ENCODE data around the gene SLC10A1. TPM values are rescaled to one million over a fixed set of nuclear protein-coding genes. Genes with fewer than 3 reads are reported as not detected.

Gene SLC10A1
- total RNA-seq, 1 experiment from 2014 or later = not detected

DNA sequence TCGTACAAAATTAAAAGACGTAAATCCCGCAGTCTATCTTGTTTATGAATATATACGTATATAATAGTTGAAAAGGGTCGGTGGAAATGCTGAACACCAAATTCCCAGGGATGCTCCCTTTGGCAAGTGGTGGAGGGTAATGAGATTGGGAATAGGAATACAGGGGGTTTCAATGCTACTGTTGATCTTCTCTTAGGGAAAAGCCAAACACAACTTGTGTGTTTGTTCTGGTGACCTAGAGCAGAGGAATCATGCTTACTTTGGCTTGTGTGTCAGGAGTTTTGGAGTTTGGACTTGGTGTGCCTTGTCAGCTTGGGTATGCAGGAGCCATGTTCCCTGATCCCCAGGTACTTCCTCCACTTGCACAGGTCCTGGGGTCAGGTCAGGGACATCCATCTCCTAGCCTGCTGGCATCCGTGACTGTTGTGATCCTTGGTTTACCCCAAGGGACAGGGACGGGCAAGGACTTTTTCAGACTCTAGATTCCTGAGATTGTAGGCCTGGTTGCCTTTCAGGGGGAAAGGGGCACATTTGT lies 4.1 kb downstream of the SLC10A1 start:
- ATAC-seq (no peak), DNase-seq (ENCODE audit: low read depth, low spot score) (no peak)
- ChIA-PET POLR2A (no interaction called here), CTCF (no interaction called here), RAD21 (ENCODE audit: low non-redundant PET in 1 of 2, low total read pairs in 2 of 2, uncharacterized antibody in 2 of 2, unreplicated experiment in 2 of 2) (no interaction called here)
- Histone ChIP-seq H4K20me1 (ENCODE audit: insufficient read depth) (no peaks in the 10 kb centered on the region), H3K4me1 (ENCODE audit: control insufficient read depth in 1 of 2, insufficient read depth in 2 of 2, low read length in 2 of 2) (no peaks in the 10 kb centered on the region), H3K4me3 (replicated peaks in 1 of 2; ENCODE audit: low read depth in 1 of 2, low read length in 2 of 2) (no peak overlapping the region), H3K4me2 (ENCODE audit: low read length) (no peak overlapping the region), H3K36me3 (ENCODE audit: control insufficient read depth in 1 of 2, insufficient read depth in 2 of 2, low read length in 2 of 2) (no peaks in the 10 kb centered on the region), H3K79me2 (ENCODE audit: insufficient read depth, low read length) (no peaks in the 10 kb centered on the region), H3K9me2 (ENCODE audit: insufficient read depth) (no peaks in the 10 kb centered on the region), H3K27ac (ENCODE audit: low read depth, low read length) (no peak overlapping the region), H3K9me3 (ENCODE audit: control insufficient read depth in 1 of 2, insufficient read depth in 1 of 2, low read depth in 1 of 2, low read length in 2 of 2) (no peaks in the 10 kb centered on the region), H3K27me3 (ENCODE audit: insufficient read depth, low read length) (0 out of 2 replicates have a peak, but pooled peaks cover 4% of the 10 kb centered on the region), H2AFZ (ENCODE audit: low read depth, low read length, poor library complexity, severe bottlenecking) (no peak overlapping the region), H3K9ac (ENCODE audit: low read length) (no peak overlapping the region)
- no TSS peak for BruUV-seq (replicated peaks)
- TF ChIP-seq, protein P1, sequence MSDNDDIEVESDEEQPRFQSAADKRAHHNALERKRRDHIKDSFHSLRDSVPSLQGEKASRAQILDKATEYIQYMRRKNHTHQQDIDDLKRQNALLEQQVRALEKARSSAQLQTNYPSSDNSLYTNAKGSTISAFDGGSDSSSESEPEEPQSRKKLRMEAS (IDR thresholded peaks at IDR 0.05) = no peak
- TF ChIP-seq EGR1 (IDR thresholded peaks at IDR 0.05; ENCODE audit: low read depth) = no peak
- TF ChIP-seq YY1 (IDR thresholded peaks at IDR 0.05; ENCODE audit: extremely low read depth, insufficient replicate concordance, low read depth, low read length) = no peak
- intact Hi-C loops (cut with micrococcal nuclease) = no loop called here

DNA sequence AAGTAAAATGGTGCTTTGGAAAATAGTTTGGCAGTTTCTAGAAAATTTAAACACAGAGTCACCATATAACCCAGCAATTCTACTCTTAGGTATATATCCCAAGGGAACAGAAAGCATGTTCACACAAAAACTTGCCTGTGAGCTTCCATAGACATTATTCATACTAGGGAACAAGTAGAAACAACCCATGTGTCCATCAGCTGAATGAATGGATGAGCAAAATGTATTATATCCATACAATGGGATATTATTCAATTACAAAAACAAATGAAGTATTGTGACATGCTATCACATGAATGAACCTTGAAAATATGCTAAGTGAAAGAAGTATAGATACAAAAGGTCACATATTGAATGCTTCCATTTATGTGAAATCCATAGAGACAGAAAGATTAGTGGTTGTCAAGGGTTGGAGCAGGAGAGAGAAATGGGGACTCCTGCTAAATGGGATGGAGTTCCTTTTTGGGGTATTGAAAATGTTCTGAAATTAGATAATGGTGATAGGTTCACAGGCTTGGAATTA lies 7.9 kb downstream of the SLC10A1 start:
- RAD21 ChIA-PET (ENCODE audit: low non-redundant PET in 1 of 2, low total read pairs in 2 of 2, uncharacterized antibody in 2 of 2, unreplicated experiment in 2 of 2) = no interaction called here
- Histone ChIP-seq H3K79me2 (ENCODE audit: insufficient read depth, low read length) (no peaks in the 10 kb centered on the region), H3K4me1 (ENCODE audit: control insufficient read depth in 1 of 2, insufficient read depth in 2 of 2, low read length in 2 of 2) (no peaks in the 10 kb centered on the region), H3K4me3 (replicated peaks in 1 of 2; ENCODE audit: low read depth in 1 of 2, low read length in 2 of 2) (no peak overlapping the region), H3K4me2 (ENCODE audit: low read length) (no peak overlapping the region), H4K20me1 (ENCODE audit: insufficient read depth) (no peaks in the 10 kb centered on the region), H3K9ac (ENCODE audit: low read length) (no peak overlapping the region), H3K27ac (ENCODE audit: low read depth, low read length) (no peak overlapping the region), H3K36me3 (ENCODE audit: control insufficient read depth in 1 of 2, insufficient read depth in 2 of 2, low read length in 2 of 2) (no peaks in the 10 kb centered on the region), H3K27me3 (ENCODE audit: insufficient read depth, low read length) (no peaks in the 10 kb centered on the region), H2AFZ (ENCODE audit: low read depth, low read length, poor library complexity, severe bottlenecking) (no peak overlapping the region), H3K9me3 (ENCODE audit: control insufficient read depth in 1 of 2, insufficient read depth in 1 of 2, low read depth in 1 of 2, low read length in 2 of 2) (no peaks in the 10 kb centered on the region), H3K9me2 (ENCODE audit: insufficient read depth) (no peaks in the 10 kb centered on the region)
- DNase-seq (ENCODE audit: low read depth, low spot score) (no peak), ATAC-seq (no peak)
- CTCF ChIA-PET = no interaction called here
- intact Hi-C loops (cut with micrococcal nuclease) = no loop called here
- POLR2A ChIA-PET = no interaction called here
- BruUV-seq (replicated peaks) = no TSS peak
- no peak for TF ChIP-seq EZH2phosphoT487 (IDR thresholded peaks at IDR 0.05; ENCODE audit: borderline replicate concordance)
- no peak for TF ChIP-seq ZNF274 (IDR thresholded peaks at IDR 0.05; ENCODE audit: low read depth, low read length)
- TF ChIP-seq JUND (IDR thresholded peaks at IDR 0.05) = no peak
- TF ChIP-seq CEBPB (IDR thresholded peaks at IDR 0.05; ENCODE audit: low read depth) = no peak
- no peak for TF ChIP-seq POLR2AphosphoS5 (IDR thresholded peaks at IDR 0.05; ENCODE audit: low read depth, low read length)
- TF ChIP-seq, protein P1 (IDR thresholded peaks at IDR 0.05) = no peak
- TF ChIP-seq ZFX (IDR thresholded peaks at IDR 0.05) = no peak

All from HCT116 (cell line).